Loucy (cell line): ENCODE measurements around the gene NDUFV1.

Source experiments
- H2AFZ ChIP-seq: fragments of 200-600 bp; sonication (generic); 2 replicates; pipeline ENCODE4 v1.6.0; 2016; ENCODE audit warnings: antibody characterized with exemption, mild to moderate bottlenecking, low read length, moderate library complexity
- H3F3A ChIP-seq: fragments of 200-600 bp; 2 replicates; pipeline ENCODE4 v1.6.0; 2016; ENCODE audit warnings: antibody characterized with exemption, low read depth, mild to moderate bottlenecking
- H3K27me3 ChIP-seq: fragments of 200-600 bp; sonication (generic); 2 replicates; pipeline ENCODE4 v1.6.1; 2014; ENCODE audit warnings: low read length, mild to moderate bottlenecking; ENCODE audit not compliant: insufficient read depth, poor library complexity, severe bottlenecking
- H3K36me3 ChIP-seq: fragments of 200-600 bp; sonication (generic); 2 replicates; pipeline ENCODE4 v1.6.1; 2016; ENCODE audit warnings: low read length; ENCODE audit not compliant: insufficient read depth
- H3K4me1 ChIP-seq: fragments of 200-600 bp; sonication (generic); 2 replicates; pipeline ENCODE4 v1.5.1; 2014; ENCODE audit warnings: low read length, mild to moderate bottlenecking; ENCODE audit not compliant: insufficient read depth, poor library complexity, severe bottlenecking
- H3K4me2 ChIP-seq: fragments of 200-600 bp; sonication (generic); 2 replicates; pipeline ENCODE4 v1.6.0; 2014; ENCODE audit warnings: antibody characterized with exemption, low read length, low read depth, mild to moderate bottlenecking; ENCODE audit not compliant: poor library complexity, severe bottlenecking
- H3K4me3 ChIP-seq: fragments of 200-600 bp; sonication (generic); 2 replicates; pipeline ENCODE4 v1.5.1; 2014; ENCODE audit warnings: low read length, mild to moderate bottlenecking, mixed read lengths; ENCODE audit not compliant: poor library complexity, severe bottlenecking
- H3K79me2 ChIP-seq: fragments of 200-600 bp; sonication (generic); 2 replicates; pipeline ENCODE4 v1.6.1; 2014; ENCODE audit warnings: low read length; ENCODE audit not compliant: insufficient read depth
- H3K9ac ChIP-seq: fragments of 200-600 bp; sonication (generic); 2 replicates; pipeline ENCODE4 v1.6.0; 2014; ENCODE audit warnings: mild to moderate bottlenecking, low read depth, low read length, moderate library complexity; ENCODE audit not compliant: poor library complexity, severe bottlenecking
- H3K9me2 ChIP-seq: fragments of 200-600 bp; sonication (generic); replicated peaks from 2 replicates; pipeline ENCODE4 v1.6.1; 2016; ENCODE audit warnings: low read depth, low read length, mixed read lengths
- H3K9me3 ChIP-seq: fragments of 200-600 bp; sonication (generic); 2 replicates; pipeline ENCODE4 v1.6.1; 2014; ENCODE audit warnings: mild to moderate bottlenecking, antibody characterized with exemption, low read length, low read depth; ENCODE audit not compliant: insufficient read depth
- H4K20me1 ChIP-seq: fragments of 200-600 bp; sonication (generic); 2 replicates; pipeline ENCODE4 v1.6.0; 2014; ENCODE audit warnings: antibody characterized with exemption, low read length, mild to moderate bottlenecking; ENCODE audit not compliant: insufficient read depth, poor library complexity, severe bottlenecking
- EZH2phosphoT487 ChIP-seq: fragments of 200-600 bp; IDR thresholded peaks from 2 replicates; pipeline ENCODE4 v1.6.1; 2018; ENCODE audit warnings: antibody characterized with exemption, mild to moderate bottlenecking, moderate library complexity, borderline replicate concordance
- TF ChIP-seq, protein P1 (sequence below): fragments of 200-600 bp; sonication (generic); conservative IDR thresholded peaks from 2 replicates; pipeline ENCODE4 v1.5.1; 2014; ENCODE audit warnings: mild to moderate bottlenecking, antibody characterized with exemption, low read length

NDUFV1 gene

DNA sequence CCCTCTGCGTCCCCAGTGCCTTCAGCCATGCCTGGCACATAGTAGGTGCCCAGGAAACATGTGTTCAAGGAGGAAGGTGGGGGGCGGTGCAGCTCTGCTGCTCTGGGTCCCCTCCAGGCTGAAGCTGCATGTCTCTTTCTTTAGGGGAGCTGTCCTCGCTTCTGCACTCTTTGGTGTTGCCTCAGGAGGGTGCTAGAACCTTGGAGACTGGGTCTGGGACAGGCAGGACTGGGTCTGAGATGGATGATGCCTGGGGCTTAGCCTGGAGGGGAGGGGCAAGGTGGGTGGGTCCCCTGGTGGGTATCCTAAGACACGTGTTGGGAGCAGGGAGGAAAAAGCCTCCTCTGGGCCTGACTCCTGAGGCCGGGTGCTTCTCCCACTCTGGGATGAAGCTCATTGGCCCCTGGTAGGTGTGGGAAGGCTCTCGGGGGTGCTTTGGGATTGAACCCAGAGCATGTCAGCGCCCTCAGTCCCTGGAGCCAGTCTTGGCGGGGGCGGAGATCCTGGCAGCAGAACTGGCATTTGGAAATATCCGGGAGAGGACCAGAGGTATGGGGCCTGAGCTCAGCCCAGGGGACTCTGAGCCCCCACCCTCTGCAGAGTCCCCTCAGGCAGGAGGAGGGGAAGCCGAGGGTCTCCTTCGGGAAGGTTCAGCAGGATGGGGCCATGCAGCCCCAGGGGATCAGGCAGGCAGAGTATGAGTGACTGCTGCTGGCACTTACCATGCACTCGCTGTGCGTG, 29.8 kb upstream of the NDUFV1 start:
- Histone ChIP-seq H2AFZ (no peak overlapping the region), H3K9me3 (no peaks in the 10 kb centered on the region), H3K27me3 (no peaks in the 10 kb centered on the region), H4K20me1 (no peaks in the 10 kb centered on the region), H3K4me3 (no peak overlapping the region), H3K4me2 (no peak overlapping the region), H3K4me1 (peaks cover 30% of the 10 kb centered on the region), H3K9me2 (no peaks in the 10 kb centered on the region), H3K36me3 (no peaks in the 10 kb centered on the region), H3K9ac (no peak overlapping the region), H3F3A (no peaks in the 10 kb centered on the region; the same call in 1 of the 2 replicates), H3K79me2 (no peaks in the 10 kb centered on the region)
- TF ChIP-seq, protein P1, sequence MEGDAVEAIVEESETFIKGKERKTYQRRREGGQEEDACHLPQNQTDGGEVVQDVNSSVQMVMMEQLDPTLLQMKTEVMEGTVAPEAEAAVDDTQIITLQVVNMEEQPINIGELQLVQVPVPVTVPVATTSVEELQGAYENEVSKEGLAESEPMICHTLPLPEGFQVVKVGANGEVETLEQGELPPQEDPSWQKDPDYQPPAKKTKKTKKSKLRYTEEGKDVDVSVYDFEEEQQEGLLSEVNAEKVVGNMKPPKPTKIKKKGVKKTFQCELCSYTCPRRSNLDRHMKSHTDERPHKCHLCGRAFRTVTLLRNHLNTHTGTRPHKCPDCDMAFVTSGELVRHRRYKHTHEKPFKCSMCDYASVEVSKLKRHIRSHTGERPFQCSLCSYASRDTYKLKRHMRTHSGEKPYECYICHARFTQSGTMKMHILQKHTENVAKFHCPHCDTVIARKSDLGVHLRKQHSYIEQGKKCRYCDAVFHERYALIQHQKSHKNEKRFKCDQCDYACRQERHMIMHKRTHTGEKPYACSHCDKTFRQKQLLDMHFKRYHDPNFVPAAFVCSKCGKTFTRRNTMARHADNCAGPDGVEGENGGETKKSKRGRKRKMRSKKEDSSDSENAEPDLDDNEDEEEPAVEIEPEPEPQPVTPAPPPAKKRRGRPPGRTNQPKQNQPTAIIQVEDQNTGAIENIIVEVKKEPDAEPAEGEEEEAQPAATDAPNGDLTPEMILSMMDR, result peak; percentile 78
- no peak for TF ChIP-seq EZH2phosphoT487

DNA sequence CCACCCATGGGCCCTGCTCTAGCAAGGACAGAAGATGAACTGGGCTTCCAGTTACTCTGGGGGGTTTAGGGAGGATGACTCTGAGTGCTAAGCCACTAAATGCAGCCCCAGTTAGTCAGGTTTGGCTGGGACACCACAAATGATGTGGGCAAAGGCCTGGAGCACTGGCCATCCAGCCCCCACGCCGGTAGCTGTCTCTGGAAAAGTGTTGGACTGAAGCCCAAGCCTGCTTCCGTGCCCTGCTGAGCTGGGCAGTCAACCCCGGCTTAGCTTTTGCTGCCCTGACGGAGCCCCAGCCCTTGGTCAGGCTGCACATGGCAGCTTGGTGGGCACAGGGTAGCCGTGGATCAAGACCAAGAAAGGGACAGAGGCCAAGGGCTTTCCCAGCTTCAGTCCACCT, 28.8 kb upstream of the NDUFV1 start:
- no peaks in the 10 kb centered on the region; the same call in 1 of the 2 replicates for H3F3A ChIP-seq
- H3K79me2 ChIP-seq, result peaks cover 5% of the 10 kb centered on the region; the same call in 1 of the 2 replicates
- H3K27me3 ChIP-seq, result no peaks in the 10 kb centered on the region
- no peak overlapping the region for H3K4me3 ChIP-seq
- no peaks in the 10 kb centered on the region for H3K9me2 ChIP-seq
- no peak overlapping the region for H2AFZ ChIP-seq
- H3K4me2 ChIP-seq, result no peak overlapping the region
- H4K20me1 ChIP-seq, result no peaks in the 10 kb centered on the region
- no peak for TF ChIP-seq EZH2phosphoT487
- TF ChIP-seq, protein P1, result no peak
- H3K9ac ChIP-seq, result no peak overlapping the region
- H3K36me3 ChIP-seq, result no peaks in the 10 kb centered on the region
- peaks cover 40% of the 10 kb centered on the region for H3K4me1 ChIP-seq
- H3K9me3 ChIP-seq, result no peaks in the 10 kb centered on the region

DNA sequence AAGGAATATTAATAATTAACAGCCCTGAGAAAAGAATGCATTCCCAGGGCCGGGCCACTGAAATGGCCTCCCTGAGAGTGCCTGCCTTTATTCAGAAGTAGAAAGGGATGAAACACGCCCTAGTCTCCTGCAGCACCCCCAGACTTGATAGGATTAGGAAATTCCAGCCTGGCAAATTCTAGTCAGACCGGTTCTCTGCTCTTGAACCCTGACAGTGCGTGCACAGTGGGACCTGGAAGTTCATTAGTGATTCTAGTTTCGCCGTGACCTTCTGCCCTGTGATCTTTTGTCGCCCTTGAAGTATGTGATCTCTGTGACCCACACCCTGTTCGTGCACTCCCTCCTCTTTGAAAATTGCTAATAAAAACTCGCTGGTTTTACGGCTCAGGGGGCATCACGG, 25.3 kb upstream of the NDUFV1 start:
- Histone ChIP-seq H4K20me1 (peaks cover 28% of the 10 kb centered on the region), H2AFZ (no peak overlapping the region), H3K9me2 (no peaks in the 10 kb centered on the region), H3K27me3 (peaks cover 7% of the 10 kb centered on the region), H3F3A (no peaks in the 10 kb centered on the region; the same call in 1 of the 2 replicates), H3K9ac (no peak overlapping the region), H3K4me1 (peaks cover 54% of the 10 kb centered on the region), H3K4me3 (no peak overlapping the region), H3K4me2 (no peak overlapping the region), H3K79me2 (peaks cover 39% of the 10 kb centered on the region), H3K36me3 (peaks cover 20% of the 10 kb centered on the region; the same call in 1 of the 2 replicates), H3K9me3 (no peaks in the 10 kb centered on the region)
- no peak for TF ChIP-seq EZH2phosphoT487
- TF ChIP-seq, protein P1, result no peak
